LNCaP clone FGC (cell line): ENCODE data around the gene SFR1.
A peak's percentile ranks its signal among the peaks of the same experiment; 100 is the strongest.

ENCODE experiments used
- DNase-seq: peaks from one replicate; pipeline ENCODE4 v3.0.0-alpha.2; 2011; ENCODE audit warnings: low read depth
- H3K4me3 ChIP-seq: 2 replicates; pipeline ENCODE4 v1.5.1; 2011; ENCODE audit warnings: mild to moderate bottlenecking, low read depth, low read length, control low read depth
- CTCF ChIP-seq: IDR thresholded peaks from 2 replicates; pipeline ENCODE4 v1.5.1; 2012; ENCODE audit warnings: mild to moderate bottlenecking; ENCODE audit not compliant: control insufficient read depth, insufficient read depth; ENCODE audit errors: extremely low read depth

SFR1 gene

GRCh38 chr10:104117839-104118323, 4.1 kb upstream of the SFR1 start:
- DNase-seq: no peak
- H3K4me3 ChIP-seq: no peak overlapping the region
- no peak for TF ChIP-seq CTCF

DNA sequence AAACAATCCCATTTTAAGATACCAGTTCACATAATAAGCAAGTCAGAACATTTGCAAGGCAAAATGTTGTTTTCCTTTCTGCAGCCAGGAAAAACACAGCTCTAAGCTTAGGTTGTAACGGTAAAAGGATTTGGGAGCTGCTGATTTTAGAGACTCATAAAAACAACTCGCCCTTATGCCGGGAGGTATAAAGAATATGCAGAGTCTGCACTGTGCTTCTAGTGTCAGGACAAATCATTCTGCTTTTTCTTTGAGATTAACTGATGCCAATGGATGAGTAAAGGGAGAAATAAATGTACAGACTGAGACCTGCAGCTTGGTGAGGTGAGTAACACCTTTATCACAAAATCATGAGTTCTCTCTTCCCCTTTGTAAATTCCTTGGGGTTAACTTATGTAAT, 2.0 kb upstream of the SFR1 start:
- TF ChIP-seq CTCF: no peak
- no peak for DNase-seq
- H3K4me3 ChIP-seq: no peak overlapping the region

DNA sequence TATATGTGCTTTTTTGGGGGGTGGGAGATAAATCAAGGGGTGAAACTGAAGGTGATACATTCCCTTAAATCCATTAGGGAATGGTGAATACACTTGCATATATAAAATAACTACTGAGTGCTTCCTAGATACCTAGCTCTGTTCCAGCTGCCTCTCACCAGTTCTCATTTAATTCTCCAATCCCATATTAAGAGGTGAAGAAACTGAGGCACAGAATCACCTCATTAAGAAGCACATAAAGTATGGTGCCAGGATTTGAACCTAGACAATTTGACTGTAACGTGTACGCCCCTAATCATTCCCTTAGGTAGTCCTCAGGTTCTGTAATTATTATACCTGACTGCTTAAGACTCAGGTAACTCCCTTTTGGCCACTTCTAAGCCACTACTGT, 1.5 kb upstream of the SFR1 start:
- no peak for DNase-seq
- H3K4me3 ChIP-seq: peak overlapping the region; percentile 78
- no peak for TF ChIP-seq CTCF

GRCh38 chr10:104120903-104121484, 977 bp upstream of the SFR1 start:
- peak overlapping the region; percentile 78 for H3K4me3 ChIP-seq
- no peak for TF ChIP-seq CTCF
- no peak for DNase-seq

DNA sequence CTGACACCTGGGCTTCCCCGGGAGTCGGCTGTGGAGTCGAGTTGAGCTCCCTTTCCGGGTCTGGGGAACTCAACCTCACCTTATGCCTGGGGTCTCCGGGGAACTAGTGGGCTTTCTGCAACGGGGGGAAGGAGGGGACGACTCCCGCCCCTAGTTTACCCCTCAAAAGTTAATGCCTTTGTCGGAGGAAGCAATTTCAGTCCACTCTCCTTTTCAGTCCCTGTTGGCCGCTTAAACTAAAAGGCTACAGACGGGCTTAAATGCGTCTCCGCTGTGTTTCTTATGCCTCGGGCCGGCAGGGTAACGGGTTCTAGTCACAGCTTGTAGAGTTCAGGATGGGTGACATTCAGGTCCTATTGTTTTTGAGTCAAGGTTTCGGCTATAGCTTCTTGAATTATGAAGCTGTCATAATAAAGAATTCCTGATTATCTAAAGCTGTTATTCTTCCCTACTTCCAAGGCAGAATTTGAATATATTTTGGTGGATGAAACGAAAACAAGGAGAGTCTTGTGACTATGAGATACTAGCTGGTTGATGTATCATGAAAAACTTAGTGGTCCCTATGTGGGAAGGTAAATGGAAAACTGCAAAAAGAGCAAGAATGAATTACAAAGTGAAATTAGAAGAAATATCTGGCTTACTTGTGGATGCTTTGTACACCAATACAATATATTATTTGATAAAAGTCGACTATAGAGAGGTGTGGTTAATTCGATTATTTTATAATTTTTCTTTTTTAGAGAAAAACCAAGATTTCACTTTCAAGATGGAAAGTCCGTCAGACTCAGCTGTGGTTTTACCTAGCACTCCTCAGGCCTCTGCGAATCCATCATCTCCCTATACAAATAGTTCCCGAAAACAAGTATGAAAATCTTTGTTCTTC, 495 bp downstream of the SFR1 start:
- no peak for TF ChIP-seq CTCF
- H3K4me3 ChIP-seq: peak overlapping the region; percentile 78
- DNase-seq: no peak

GRCh38 chr10:104123397-104123796, 1.4 kb downstream of the SFR1 start:
- no peak for DNase-seq
- peak; percentile 37; the same call in 1 of the 2 replicates for TF ChIP-seq CTCF
- H3K4me3 ChIP-seq: no peak overlapping the region
